ENCODE measurements around the gene RCOR1.

RCOR1 gene

DNA sequence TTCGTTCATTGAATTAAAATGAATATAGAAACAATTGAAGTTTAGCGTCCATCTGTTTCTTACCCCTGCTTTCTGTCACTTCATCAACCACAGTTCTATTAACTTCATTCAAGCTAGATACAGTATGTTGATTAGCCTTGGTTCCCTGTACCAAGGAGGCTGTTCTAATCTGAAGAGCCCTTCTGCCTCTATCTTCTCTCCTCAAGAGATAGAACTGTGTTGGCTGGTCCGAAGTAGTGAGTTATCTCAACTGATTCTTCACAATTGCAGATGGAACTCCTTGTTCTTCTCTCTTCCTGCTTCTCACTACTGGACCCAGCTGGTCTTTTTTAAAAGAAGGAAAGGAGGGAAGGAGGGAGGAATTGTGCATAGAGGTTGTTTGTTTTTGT is 102.7 kb downstream of the RCOR1 start:
- TF ChIP-seq, protein P1, sequence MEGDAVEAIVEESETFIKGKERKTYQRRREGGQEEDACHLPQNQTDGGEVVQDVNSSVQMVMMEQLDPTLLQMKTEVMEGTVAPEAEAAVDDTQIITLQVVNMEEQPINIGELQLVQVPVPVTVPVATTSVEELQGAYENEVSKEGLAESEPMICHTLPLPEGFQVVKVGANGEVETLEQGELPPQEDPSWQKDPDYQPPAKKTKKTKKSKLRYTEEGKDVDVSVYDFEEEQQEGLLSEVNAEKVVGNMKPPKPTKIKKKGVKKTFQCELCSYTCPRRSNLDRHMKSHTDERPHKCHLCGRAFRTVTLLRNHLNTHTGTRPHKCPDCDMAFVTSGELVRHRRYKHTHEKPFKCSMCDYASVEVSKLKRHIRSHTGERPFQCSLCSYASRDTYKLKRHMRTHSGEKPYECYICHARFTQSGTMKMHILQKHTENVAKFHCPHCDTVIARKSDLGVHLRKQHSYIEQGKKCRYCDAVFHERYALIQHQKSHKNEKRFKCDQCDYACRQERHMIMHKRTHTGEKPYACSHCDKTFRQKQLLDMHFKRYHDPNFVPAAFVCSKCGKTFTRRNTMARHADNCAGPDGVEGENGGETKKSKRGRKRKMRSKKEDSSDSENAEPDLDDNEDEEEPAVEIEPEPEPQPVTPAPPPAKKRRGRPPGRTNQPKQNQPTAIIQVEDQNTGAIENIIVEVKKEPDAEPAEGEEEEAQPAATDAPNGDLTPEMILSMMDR (IDR thresholded peaks at IDR 0.05) = no peak

DNA sequence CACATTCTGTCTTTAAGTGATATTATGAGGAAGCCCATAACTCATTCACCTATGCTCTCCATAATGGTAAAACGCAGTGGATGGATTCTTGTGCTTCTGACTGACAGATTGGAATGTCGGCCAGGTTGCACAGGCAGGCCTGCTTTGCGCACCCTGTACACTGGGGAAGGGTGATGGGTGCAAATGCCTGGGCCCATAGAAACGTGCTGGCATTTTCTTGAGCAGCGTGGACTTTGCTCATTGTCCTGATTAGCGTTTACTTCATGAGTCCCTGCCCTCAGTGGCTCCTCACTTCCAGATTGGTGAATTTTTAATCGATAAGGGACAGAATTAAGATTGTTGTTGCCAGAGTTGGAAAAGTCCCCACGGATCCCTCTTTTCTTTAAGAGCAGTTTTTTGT is 103.9 kb downstream of the RCOR1 start:
- TF ChIP-seq, protein P1 (IDR thresholded peaks at IDR 0.05) = no peak

DNA sequence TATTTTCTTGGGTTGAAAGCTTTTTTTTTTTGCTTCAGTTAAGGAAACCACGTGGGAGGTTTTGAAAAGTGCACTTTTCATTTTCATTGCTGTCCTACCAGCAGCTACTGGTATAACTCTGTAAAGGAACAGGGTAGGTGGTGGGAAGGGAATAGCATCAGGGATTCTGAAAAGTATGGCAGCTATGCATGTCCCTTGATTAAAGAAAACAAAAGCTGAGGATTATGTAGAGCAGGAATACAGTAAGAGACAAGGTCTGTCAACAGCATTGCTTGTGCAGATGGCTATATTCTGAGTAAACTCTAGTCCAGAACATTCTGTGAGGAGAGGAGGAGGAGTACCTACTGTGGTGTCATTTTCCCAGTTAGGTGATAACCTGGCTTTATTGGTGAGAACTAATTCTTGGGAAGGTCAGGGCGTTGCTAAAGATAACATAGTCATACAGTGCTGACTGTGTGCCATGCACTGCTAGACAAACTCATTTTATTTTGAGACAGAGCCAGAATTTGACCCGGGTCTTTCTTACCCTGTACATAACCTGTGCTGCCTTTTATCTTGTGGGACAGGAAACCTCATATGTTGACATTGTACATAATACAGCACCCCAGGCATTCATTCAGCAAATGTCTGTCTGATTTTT is 104.5 kb downstream of the RCOR1 start:
- TF ChIP-seq, protein P1 (IDR thresholded peaks at IDR 0.05) = no peak

DNA sequence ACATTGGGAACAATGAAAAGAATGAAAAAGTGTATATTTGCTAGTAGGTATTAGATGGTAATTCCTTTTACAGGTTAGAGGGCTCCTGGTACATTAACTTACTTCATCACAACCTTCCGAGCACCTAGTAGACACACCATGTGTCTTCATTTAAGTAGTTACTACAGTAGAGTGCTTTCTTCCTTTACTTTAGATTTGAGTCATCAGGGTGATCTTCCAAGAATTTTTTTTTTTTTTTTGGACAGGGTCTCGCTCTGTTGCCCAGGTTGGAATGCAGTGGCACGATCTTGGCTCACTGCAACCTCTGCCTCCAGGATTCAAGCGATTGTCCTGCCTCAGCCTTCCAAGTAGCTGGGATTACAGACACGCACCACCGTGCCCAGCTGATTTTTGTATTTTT is 105.1 kb downstream of the RCOR1 start:
- TF ChIP-seq, protein P1 (IDR thresholded peaks at IDR 0.05) = no peak

DNA sequence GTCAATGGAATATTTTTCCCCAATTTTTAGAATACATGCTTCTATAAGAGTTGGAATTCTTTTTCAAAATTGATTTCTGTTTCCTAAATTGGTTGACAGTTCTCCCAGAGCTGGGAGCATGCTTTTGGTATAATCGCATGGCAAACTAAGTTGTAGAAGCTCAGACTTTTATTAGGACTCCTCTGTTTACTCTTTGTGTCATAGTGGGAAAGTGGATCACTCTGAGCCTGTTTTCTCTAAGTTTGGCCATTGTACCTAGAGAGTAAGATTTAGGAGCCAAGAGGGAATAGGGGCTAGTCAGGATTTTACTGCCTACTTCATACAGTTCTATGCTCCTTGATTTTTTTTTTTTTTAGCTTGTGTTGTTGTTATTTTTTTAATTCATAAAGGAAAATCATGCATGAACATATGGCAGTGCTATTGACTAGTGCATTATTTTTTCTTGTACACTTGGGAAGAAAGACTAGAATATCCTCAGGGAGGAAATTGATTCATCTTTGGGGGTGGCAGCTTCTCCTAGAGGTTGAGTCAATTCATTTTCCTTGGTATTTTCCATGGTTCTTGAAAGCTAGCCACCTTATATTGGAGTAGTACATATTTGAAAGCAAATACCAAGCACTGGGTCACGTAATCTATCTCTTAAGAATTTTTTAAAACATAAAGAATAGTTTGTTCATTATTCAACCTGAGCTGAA is 107.1 kb downstream of the RCOR1 start:
- TF ChIP-seq, protein P1 (IDR thresholded peaks at IDR 0.05) = no peak

DNA sequence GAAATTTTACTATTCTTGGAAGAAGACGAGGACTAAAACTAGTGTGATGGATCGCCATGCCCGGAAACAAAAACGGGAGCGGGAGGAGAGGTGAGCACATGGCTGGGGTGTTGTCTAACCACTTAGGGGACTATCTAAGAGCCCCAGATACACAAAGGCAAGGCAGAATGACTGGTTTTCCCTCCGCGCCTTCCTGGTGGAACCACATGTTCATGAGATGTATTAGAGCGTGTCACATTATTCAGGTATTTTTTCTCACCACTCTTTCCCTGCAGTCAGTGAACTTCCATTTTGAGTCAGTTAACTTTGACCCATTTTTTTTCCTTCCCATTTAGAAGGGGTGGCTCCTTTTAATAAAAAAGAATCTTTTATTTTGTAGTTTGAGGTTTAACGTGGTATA is 116.0 kb downstream of the RCOR1 start:
- TF ChIP-seq, protein P1 (IDR thresholded peaks at IDR 0.05) = no peak

DNA sequence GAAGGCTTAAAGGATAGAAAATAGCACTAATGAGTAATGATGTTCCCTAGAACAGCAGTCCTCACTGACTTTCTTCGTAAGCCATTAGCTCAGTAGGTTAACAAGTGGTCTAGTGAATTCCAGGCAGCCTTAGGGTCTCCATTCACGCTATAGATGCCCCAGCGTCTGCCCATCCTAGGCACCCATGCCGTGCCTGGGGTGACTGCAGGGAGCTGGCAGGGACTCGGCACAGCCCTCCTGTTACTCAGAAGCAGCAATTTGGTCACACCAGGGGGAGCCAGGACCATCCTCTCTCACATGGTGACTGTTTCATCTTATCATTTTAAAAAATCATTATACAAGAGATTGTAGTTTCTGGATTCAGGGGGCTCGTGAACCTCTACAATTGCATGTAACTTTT is 118.8 kb downstream of the RCOR1 start:
- TF ChIP-seq, protein P1 (IDR thresholded peaks at IDR 0.05) = no peak

Measured in LNCAP (cell line).